ENCODE measurements around the gene GPR17. TPM values are rescaled to one million over a fixed set of nuclear protein-coding genes. Genes with fewer than 3 reads are reported as not detected.

Gene GPR17
- total and polyA plus RNA-seq, 2 experiments from 2014 or later = not detected

GRCh38 chr2:127665267-127665893 is 19.4 kb downstream of the GPR17 start:
- peaks cover 27% of the 10 kb centered on the region for H3K27me3 Mint-ChIP-seq (ENCODE audit: insufficient read depth, low read depth, poor library complexity)
- Histone ChIP-seq H4K20me1 (replicated peaks; ENCODE audit: insufficient read depth) (no peaks in the 10 kb centered on the region), H3K79me2 (replicated peaks; ENCODE audit: insufficient read depth) (no peaks in the 10 kb centered on the region), H2AFZ (no peak overlapping the region), H3K27ac (ENCODE audit: low read depth) (no peak overlapping the region), H3K9me2 (ENCODE audit: insufficient read depth) (no peaks in the 10 kb centered on the region), H3K4me3 (no peak overlapping the region), H3K36me3 (ENCODE audit: insufficient read depth) (no peaks in the 10 kb centered on the region), H3K27me3 (ENCODE audit: insufficient read depth) (peaks cover 38% of the 10 kb centered on the region), H3K4me2 (no peak overlapping the region), H3F3A (replicated peaks; ENCODE audit: low read depth) (no peaks in the 10 kb centered on the region), H3K4me1 (ENCODE audit: insufficient read depth) (no peaks in the 10 kb centered on the region)
- DNase-seq (ENCODE audit: low spot score) (no peak), ATAC-seq (no peak)
- peaks cover 4% of the 10 kb centered on the region; the same call in 2 of the 3 replicates for H3K4me1 Mint-ChIP-seq
- TF ChIP-seq EZH2phosphoT487 (IDR thresholded peaks at IDR 0.05; ENCODE audit: unreplicated experiment) = no peak
- TF ChIP-seq ETS1 (IDR thresholded peaks at IDR 0.05) = no peak
- no peak for TF ChIP-seq ZNF114 (CRISPR knock-in tag; IDR thresholded peaks at IDR 0.05)
- no peak for TF ChIP-seq EZH2 (IDR thresholded peaks at IDR 0.05; ENCODE audit: low read depth, unreplicated experiment)
- TF ChIP-seq POLR2AphosphoS5 (IDR thresholded peaks at IDR 0.05; ENCODE audit: low read depth) = no peak
- no peak for TF ChIP-seq STAT1 (IDR thresholded peaks at IDR 0.05; ENCODE audit: unreplicated experiment)
- TF ChIP-seq NANOG (IDR thresholded peaks at IDR 0.05; ENCODE audit: borderline replicate concordance) = no peak
- TF ChIP-seq, protein P1, sequence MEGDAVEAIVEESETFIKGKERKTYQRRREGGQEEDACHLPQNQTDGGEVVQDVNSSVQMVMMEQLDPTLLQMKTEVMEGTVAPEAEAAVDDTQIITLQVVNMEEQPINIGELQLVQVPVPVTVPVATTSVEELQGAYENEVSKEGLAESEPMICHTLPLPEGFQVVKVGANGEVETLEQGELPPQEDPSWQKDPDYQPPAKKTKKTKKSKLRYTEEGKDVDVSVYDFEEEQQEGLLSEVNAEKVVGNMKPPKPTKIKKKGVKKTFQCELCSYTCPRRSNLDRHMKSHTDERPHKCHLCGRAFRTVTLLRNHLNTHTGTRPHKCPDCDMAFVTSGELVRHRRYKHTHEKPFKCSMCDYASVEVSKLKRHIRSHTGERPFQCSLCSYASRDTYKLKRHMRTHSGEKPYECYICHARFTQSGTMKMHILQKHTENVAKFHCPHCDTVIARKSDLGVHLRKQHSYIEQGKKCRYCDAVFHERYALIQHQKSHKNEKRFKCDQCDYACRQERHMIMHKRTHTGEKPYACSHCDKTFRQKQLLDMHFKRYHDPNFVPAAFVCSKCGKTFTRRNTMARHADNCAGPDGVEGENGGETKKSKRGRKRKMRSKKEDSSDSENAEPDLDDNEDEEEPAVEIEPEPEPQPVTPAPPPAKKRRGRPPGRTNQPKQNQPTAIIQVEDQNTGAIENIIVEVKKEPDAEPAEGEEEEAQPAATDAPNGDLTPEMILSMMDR (conservative IDR thresholded peaks at IDR 0.05; ENCODE audit: low read depth in 2 of 2) = no peak
- no peak for TF ChIP-seq REST (IDR thresholded peaks at IDR 0.05; ENCODE audit: unreplicated experiment)
- TF ChIP-seq JUNB (IDR thresholded peaks at IDR 0.05; ENCODE audit: unreplicated experiment) = no peak
- no peaks in the 10 kb centered on the region for H3K36me3 Mint-ChIP-seq (ENCODE audit: low read depth)
- H3K4me3 Mint-ChIP-seq = no peak overlapping the region; the same call in 2 of the 3 replicates
- no peaks in the 10 kb centered on the region; the same call in 2 of the 3 replicates for H3K9me3 Mint-ChIP-seq
- no peak overlapping the region for H3K27ac Mint-ChIP-seq

All from GM23338 (cell line).